ENCODE data around the gene ZNF334.

DNA sequence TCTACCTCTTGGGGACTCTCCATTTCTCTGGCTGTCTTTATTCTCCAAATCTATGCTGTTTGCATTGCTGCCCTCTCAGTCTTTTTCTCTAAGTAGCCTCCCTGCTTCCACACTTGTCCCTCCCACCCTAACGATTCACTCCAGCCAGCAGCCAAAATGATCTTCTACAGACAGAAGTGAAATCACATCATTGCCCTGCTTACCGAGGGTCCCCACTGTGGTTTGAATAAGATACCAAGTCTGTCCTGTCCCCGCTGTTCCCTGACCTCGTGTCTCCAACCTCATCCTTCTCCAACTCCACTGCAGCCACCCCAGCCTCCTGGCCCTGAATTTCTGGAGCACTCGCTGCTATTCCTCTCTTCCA, 48.6 kb upstream of the ZNF334 start:
- TF ChIP-seq CTCF (conservative IDR thresholded peaks at IDR 0.05; ENCODE audit: low read length) (no peak), EZH2phosphoT487 (IDR thresholded peaks at IDR 0.05; ENCODE audit: borderline replicate concordance, low read depth, low read length) (no peak)

Data from OCI-LY7 (cell line).